ENCODE data around the gene C1QTNF4. TPM values are rescaled to one million over a fixed set of nuclear protein-coding genes. Genes with fewer than 3 reads are reported as not detected.

Gene C1QTNF4
- total and polyA plus RNA-seq, 2 of the 13 experiments (the other 11 are each of a cell fraction or from before 2014, with no cell fraction given), result not detected

- TF ChIP-seq ZMYM4 (CRISPR knock-in tag; IDR thresholded peaks at IDR 0.05) (peak; percentile 84), HOXA9 (CRISPR knock-in tag; IDR thresholded peaks at IDR 0.05; ENCODE audit: borderline replicate concordance) (no peak), NCOA5 (CRISPR knock-in tag; IDR thresholded peaks at IDR 0.05) (no peak), TEF (CRISPR knock-in tag; IDR thresholded peaks at IDR 0.05) (no peak), ZFYVE20 (CRISPR knock-in tag; IDR thresholded peaks at IDR 0.05; ENCODE audit: borderline replicate concordance, low read depth) (0 out of 2 replicates have a peak, but pooled peaks have one; percentile 71), HBP1 (CRISPR knock-in tag; IDR thresholded peaks at IDR 0.05; ENCODE audit: low read depth) (peak; percentile 44; the same call in 1 of the 2 replicates), ZNF44 (CRISPR knock-in tag; IDR thresholded peaks at IDR 0.05) (peak; percentile 58; the same call in 1 of the 2 replicates), HCFC1 (IDR thresholded peaks at IDR 0.05; ENCODE audit: low read depth, low read length) (no peak), RFX1 (IDR thresholded peaks at IDR 0.05) (no peak), SP1 (IDR thresholded peaks at IDR 0.05) (no peak), SP1 (CRISPR knock-in tag; IDR thresholded peaks at IDR 0.05) (no peak), ZNF687 (CRISPR knock-in tag; IDR thresholded peaks at IDR 0.05) (peak; percentile 93), ZNF549 (CRISPR knock-in tag; IDR thresholded peaks at IDR 0.05) (no peak), ZNF205 (CRISPR knock-in tag; IDR thresholded peaks at IDR 0.05) (peak; percentile 50; the same call in 1 of the 2 replicates), NR3C1 (CRISPR knock-in tag; IDR thresholded peaks at IDR 0.05) (no peak), RBM22 (optimal IDR thresholded peaks at IDR 0.05; ENCODE audit: low read length) (no peak), ATRX (CRISPR knock-in tag; IDR thresholded peaks at IDR 0.05; ENCODE audit: borderline replicate concordance) (no peak), PHF20 (CRISPR knock-in tag; IDR thresholded peaks at IDR 0.05) (peak; percentile 56; the same call in 1 of the 2 replicates), JDP2 (CRISPR knock-in tag; IDR thresholded peaks at IDR 0.05; ENCODE audit: borderline replicate concordance) (no peak), ZNF280B (CRISPR knock-in tag; IDR thresholded peaks at IDR 0.05; ENCODE audit: borderline replicate concordance) (peak; percentile 51; the same call in 1 of the 2 replicates), ZNF30 (CRISPR knock-in tag; IDR thresholded peaks at IDR 0.05) (peak; percentile 83), HMG20A (CRISPR knock-in tag; IDR thresholded peaks at IDR 0.05; ENCODE audit: borderline replicate concordance) (0 out of 2 replicates have a peak, but pooled peaks have one; percentile 8), MEF2D (CRISPR knock-in tag; IDR thresholded peaks at IDR 0.05) (0 out of 2 replicates have a peak, but pooled peaks have one; percentile 33), FLYWCH1 (CRISPR knock-in tag; IDR thresholded peaks at IDR 0.05) (peak; percentile 44; the same call in 1 of the 2 replicates)
These were observed 28.7 kb downstream of the C1QTNF4 start, which contains the start of gene PTPMT1 (continued) for GRCh38 chr11:47565340-47566148.
